GM19463 (cell line): ENCODE data around the gene LRRC17.
"Not testable (repeated sequence)": the region's sequence is repeated elsewhere in the genome, so short reads cannot be mapped to it uniquely, and the experiment has no call there.

Experiments
- ATAC-seq: cut with Tn5 transposase; IDR thresholded peaks from one replicate; pipeline ENCODE4 v1.9.1; 2021; ENCODE audit warnings: mild to moderate bottlenecking, moderate library complexity; ENCODE audit not compliant: unreplicated experiment

LRRC17 gene

DNA sequence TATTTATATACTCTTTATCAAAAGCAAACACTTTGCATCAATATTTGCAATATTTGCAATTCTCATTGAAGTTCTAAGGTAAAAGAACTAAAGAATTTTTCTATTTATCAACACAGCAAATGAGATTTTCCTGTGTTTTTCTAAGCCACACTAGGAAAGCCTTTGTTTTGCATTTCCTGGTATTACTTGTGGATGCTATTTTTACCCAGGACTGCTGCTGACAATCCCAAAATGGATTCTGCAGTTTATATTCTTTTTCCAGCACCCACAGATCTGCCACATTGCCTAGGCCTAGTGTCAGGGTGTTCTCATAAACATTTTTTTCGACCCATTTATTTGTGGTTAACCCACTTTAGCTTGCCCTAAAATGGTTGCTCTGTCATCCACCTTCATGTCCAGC, 25.9 kb downstream of the LRRC17 start:
- no peak for ATAC-seq

DNA sequence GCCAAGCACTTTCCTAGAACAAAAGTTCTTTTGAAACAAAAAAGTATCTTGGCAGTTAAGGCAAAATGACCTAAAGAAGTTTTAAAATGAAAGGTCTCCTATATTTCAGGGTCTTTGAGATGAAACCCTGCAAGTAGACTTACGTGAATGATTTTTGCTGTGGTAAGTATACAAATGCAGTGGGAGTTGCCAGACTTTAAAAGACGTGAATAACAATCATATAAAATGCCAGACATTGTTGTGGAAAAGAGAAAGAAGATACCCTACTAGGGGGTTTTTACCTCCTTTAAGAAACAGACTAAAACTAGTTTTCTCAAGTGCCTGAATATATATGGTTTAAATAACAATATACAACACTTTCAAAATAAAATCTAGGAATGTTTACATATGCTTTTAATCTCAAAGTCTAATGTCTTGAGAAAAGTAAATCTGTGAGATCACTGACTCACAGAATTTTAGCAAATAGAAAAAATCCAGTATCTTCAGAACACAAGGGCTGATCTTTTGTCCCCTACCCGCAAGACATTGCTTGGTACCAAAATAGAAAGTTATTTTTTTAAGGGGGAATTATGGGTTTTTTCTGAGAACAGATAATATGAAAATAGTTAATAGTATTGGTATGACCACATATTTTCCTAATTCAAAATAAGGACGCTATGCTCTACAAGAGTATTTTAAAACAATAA, 29.5 kb downstream of the LRRC17 start:
- ATAC-seq: no peak

DNA sequence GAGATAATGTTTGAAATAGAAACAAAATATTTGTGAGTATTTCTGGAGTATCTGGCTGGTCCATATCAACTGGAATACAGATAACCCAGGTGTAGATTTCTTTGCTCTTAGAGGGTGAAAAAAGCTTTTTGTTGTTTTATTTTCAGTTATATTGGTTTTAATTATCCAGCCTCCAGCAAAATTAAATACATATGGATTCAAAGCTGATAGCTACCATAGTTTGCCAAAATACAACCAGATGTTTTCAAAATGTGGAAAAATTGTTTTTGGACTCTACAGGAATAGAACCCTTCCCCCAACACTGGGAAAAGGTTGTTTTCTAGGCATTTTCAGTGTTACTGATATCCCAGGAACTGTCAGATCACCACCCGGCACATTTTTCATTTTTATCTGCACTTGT, 30.1 kb downstream of the LRRC17 start:
- no peak for ATAC-seq

DNA sequence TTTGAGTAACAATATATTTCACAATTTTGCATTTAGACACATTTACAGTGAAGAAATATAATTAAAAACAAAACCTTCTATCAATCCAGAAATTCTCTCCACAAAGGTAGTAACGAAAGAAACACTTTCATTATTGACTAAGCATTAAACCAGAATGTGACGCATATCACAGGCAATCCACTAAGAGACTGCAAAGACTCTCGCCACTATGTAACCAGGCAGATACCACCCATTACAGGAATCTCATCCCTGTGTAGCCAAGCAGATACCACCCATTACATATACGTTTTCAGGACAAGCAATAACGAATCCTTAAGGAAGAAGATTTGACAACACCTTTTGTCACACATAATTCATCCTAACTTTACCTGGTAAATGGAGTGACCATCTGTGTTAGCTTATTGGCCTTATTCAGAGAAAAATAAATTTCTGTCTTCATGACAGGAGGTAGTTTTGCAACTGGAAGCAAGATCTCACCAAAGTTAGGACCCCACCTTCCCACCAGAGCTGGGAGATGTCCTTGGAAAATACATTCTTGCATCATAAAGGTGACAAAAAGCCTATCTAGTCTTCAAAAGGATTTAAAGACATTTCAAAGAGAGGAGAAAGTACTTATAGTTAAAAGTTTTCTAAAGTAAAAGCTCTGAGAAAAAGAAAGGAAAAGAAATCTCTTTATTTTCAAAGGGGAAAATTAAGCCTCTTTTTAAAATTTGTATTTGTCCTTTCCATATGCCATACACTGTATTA, 30.8 kb downstream of the LRRC17 start:
- no peak for ATAC-seq

DNA sequence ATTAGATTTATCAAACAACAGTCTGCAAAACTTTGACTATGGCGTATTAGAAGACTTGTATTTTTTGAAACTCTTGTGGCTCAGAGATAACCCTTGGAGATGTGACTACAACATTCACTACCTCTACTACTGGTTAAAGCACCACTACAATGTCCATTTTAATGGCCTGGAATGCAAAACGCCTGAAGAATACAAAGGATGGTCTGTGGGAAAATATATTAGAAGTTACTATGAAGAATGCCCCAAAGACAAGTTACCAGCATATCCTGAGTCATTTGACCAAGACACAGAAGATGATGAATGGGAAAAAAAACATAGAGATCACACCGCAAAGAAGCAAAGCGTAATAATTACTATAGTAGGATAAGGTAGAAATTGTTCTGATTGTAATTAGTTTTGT, 31.4 kb downstream of the LRRC17 start:
- no peak for ATAC-seq

DNA sequence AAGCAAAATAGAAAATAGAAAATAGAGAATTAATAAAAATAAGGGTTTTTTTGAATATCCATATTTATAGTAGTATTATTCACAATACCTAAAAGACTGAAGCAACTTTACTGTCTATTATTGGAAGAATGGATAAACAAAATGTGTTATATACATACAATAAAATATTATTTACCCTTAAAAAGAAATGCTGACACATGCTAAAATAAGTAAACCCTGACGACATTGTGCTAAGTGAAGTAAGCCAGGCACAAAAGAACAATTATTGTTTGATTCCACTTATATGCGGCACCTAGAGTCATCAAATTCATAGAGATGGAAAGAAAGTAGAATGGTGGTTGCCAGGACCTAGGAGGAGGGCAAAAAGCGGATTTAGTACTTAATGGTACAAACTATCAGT, 39.0 kb downstream of the LRRC17 start:
- no peak for ATAC-seq

DNA sequence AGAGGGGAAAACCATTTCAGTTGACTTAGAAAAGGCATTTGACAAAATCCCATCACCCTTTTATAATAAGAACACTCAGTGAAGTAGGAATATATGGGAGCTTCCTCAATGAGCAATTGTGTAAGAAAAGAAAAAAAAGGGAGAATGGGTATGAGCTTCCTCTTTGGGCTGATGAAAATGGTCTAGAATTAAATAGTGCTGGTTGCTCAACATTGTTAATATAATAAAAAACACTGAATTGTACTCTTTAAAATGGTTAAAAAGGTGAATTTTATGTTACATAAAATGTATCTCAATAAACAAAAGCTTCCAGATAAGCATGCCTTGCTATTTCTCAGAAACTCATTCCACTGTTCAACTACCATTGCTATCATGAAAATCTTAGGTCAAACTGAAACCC, 40.6 kb downstream of the LRRC17 start:
- ATAC-seq: no peak

DNA sequence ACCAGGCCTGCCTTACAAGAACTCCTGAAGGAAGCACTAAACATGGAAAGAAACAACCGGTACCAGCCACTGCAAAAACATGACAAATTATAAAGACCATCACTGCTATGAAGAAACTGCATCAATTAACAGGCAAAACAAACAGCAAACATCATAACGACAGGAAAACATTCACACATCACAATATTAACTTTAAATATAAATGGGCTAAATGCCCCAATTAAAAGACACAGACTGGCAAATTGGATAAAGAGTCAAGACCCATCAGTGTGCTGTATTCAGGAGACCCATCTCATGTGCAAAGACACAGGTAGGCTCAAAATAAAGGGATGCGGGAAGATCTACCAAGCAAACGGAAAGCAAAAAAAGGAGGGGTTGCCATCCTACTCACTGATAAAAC, 41.6 kb downstream of the LRRC17 start:
- ATAC-seq: not testable (repeated sequence)

DNA sequence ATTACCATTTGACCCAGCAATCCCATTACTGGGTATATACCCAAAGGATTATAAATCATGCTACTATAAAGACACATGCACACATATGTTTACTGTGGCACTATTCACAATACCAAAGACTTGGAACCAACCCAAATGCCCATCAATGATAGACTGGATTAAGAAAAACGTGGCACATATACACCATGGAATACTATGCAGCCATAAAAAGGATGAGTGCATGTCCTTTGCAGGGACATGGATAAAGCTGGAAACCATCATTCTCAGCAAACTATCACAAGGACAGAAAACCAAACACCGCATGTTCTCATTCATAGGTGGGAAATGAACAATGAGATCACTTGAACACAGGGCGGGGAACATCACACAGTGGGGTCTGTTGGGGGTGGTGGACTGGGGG, 45.2 kb downstream of the LRRC17 start:
- not testable (repeated sequence) for ATAC-seq

DNA sequence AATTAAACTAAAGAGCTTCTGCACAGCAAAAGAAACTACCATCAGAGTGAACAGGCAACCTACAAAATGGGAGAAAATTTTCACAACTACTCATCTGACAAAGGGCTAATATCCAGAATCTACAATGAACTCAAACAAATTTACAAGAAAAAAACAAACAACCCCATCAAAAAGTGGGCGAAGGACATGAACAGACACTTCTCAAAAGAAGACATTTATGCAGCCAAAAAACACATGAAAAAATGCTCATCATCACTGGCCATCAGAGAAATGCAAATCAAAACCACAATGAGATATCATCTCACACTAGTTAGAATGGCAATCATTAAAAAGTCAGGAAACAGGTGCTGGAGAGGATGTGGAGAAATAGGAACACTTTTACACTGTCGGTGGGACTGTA, 49.2 kb downstream of the LRRC17 start:
- ATAC-seq: not testable (repeated sequence)

DNA sequence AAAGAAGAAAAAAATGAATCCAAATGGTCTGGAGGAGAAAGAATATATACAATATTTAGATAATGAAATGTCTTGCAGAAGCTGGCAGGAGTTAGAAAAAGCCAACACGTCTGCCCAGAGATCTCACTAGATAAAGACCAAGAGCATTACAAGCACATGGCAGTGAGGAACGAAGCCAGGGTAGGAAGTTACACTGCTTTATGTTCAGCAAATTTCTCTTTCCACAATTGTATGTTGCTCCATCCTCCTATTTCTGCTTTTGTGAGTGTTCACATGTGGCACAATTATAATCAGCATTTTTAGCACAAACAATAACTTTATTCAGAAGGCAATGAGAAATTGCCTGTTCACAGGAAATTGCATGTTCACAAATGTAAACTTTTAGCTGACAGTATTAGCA, 53.7 kb downstream of the LRRC17 start:
- ATAC-seq: no peak

DNA sequence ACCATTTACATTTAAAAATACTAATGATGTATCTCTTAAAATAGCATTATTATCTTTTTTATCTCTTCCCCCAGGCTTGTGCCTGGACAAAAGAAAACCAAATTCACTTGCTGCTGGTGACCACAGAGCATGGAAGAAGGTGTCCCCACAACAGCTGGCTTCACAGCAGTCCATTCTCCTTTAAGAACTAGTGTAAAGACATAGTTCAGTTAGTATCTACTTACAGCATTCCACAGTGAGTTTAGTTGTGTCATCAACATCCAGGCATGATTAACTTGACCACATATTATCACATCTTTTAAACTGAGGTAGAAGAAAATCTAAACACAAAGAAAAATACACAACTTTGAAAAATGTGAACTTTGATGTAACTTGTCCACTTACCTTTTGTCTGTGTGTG, 55.0 kb downstream of the LRRC17 start:
- ATAC-seq: no peak

DNA sequence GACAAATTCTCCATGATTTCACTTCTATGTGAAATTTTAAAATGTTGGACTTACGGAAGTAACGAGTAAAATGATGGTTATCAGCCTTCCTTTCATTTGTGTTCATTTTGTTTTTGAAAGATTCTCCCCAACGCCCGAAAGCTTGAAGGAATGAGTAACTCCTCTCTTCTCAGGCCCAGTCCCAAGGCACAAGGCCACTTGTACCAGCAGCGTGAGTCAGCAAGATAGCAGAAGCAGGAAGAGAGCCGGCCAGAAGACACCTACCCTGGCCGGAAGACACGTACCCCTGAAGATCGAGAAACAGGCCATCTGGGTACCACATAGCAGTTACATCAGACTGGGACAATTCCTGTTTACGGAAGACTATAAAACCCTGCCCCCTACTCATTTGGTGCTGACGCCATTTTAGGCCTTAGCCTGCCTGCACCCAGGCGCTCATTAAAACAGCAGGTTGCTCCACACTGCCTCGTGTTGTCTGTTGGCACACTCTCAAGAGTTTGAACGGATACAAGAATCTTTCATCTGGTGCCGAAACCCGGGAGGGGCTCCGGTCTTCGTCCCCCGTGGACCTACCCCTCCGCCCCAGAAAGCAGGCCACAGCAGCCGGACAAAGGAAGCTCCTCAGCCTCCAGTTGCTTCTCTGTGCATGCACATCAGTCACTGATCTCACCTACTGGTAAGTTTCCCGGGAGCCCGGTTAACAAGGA, 60.4 kb downstream of the LRRC17 start:
- ATAC-seq: no peak

DNA sequence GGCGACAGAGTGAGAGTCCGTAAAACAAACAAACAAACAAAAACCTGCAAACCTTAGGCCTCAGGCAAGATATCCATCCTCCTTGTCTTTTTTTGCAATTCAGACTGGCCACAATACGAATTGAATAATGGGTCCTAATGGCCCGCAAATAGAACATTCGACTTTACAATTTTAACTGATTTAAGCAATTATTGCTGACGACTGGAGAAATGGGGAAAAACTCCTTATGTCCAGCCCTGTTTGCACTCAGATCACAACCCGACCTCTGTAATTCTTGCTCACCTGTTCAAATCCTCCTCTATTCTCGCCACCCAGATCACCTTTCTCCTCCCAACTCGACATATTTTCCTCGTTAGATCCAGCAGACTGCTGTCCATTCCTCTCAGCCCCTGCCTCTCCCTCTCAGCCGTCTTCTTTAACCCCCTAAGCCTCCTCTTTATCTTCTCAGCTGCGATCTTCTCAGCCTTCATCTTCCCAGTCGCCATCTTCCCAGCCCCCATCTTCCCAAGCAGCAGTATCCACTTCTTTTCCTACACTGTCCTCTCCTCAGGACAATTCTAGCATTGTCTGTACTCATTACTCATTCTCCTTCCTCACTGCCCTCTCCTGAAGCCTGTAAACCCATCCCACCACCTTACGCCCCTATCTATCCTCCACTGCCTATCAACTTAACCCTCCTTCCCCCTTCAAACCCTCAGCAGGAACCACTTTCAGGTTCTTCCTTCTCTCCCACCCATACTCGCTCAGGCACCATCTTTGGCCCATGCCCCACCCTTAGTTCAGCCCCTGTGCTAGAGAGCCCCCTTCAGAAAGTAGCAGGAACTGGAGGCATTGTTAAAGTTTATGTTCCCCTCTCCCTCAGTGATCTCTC, 61.8 kb downstream of the LRRC17 start:
- ATAC-seq: no peak

DNA sequence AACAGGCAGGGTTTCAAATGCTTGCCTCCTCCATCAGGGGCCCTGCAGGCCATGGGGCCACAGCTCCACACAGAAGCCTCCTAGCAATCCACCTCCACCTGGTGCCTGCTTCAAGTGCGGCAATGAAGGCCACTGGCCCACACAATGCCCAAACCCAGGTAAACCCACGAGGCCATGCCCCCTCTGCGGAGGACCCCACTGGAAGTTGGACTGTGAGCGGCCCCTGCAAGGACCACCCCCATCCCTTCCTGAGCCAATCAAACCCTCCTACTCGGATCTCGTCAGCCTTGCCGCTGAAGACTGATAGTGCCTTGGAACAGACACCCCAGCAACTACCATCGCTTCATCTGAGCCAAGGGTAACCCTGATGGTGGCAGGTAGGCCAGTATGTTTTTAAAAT, 63.1 kb downstream of the LRRC17 start:
- ATAC-seq: no peak

DNA sequence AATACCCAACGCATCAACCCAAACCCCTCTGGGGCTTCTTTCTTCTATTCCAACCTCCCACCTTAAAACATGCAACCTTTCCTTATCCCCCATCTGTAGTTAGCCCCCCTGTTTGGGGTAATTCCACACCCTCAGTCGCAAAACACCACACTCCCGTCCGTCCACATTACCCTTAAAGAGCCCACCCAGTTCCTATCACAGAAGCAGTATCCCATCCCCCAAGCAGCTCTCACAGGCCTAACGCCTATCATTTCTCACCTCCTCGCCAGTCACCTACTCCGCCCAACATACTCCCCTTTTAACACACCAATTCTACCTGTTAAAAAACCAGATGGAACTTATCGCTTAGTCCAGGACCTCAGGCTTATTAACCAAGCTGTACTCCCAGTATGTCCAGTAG, 63.7 kb downstream of the LRRC17 start:
- no peak for ATAC-seq

DNA sequence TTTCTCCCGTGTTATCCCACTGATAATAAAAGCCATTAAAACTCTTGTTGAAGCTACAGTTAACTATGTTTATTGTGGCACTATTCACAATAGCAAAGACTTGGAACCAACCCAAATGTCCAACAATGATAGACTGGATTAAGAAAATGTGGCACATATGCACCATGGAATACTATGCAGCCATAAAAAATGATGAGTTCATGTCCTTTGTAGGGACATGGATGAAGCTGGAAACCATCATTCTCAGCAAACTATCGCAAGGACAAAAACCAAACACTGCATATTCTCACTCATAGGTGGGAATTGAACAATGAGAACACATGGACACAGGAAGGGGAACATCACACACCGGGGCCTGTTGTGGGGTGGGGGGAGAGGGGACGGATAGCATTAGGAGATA, 64.8 kb downstream of the LRRC17 start:
- ATAC-seq: not testable (repeated sequence)

DNA sequence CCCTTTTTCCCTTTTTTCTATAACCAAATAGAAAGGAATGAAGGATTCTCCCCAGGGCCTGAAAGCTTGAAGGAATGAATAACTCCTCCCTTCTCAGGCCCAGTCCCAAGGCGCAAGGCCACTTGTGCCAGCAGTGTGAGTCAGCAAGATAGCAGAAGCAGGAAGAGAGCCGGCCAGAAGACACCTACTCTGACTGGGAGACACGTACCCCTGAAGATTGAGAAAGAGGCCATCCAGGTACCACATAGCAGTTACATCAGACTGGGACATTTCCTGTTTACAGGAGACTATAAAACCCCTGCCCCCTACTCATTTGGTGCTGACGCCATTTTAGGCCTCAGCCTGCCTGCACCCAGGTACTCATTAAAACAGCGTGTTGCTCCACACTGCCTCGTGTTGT, 65.5 kb downstream of the LRRC17 start:
- ATAC-seq: no peak

DNA sequence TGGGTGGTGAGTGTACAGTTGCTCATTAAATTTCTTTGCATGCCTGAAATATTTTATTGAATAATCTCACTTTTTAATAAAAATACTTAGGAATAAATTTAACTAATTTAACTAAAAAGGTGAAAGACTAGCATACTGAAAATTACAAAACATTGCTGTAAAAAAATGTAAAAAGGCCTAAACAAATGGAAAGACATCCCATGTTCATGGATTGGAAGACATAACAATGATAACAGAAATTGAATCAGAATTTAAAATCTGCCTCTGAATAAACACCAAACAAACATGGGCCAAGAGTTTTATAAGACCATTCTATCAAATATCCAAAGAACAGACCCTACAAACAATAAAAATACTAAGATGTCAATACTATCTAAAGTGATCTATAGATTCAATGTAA, 66.9 kb downstream of the LRRC17 start:
- no peak for ATAC-seq

DNA sequence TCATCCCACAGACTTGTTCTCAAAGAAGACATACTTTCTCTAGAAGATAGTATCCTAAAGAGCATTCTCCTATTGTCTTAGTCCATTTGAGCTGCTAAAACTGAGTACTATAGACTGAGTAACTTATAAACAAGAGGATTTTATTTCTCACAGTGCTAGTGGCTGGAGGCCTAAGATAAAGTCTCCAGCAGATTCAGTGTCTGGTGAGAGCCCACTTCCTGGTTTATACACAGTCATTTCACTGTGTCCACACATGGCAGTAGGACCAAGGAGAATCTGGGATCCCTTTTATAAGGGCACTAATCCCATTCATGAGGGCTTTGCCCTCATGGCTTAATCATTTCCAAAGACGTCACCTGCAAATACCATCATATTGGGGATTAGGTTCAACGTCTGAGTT, 68.7 kb downstream of the LRRC17 start:
- ATAC-seq: no peak

DNA sequence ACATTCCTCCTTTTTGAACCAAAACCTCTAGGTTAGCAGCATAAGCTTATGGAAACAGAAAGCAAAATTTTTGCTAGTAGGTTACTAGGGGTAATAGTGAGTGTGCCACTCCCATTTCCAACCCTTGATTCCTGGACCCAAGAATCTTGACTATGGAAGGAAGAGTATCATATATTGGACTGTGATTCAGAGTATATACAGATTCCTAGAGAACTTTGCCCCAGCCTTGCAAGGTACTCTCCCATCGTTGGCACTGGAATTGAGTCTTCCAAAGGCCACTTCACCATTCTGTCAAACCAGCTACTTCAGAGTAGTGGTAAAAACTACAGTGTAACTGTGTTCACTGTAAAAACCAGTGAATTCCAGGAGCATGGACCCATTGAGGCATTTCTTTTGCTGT, 69.4 kb downstream of the LRRC17 start:
- no peak for ATAC-seq
